ENCODE data around the gene WHRN. TPM values are rescaled to one million over a fixed set of nuclear protein-coding genes. Genes with fewer than 3 reads are reported as not detected.

Gene WHRN
- total and polyA plus RNA-seq, 2 of the 8 experiments (the other 6 are each of a cell fraction or from before 2014, with no cell fraction given), result 4.4 to 7.7 TPM

GRCh38 chr9:114370251-114370967 lies 134.9 kb downstream of the WHRN start:
- peak overlapping the region; percentile 47 to 58 for H3K4me2 ChIP-seq (ENCODE audit: insufficient read depth in 1 of 2, low read depth in 2 of 2, low read length in 2 of 2)
- H2BK15ac ChIP-seq (ENCODE audit: low read length), result no peak overlapping the region
- H3K4me1 ChIP-seq (replicated peaks in 1 of 4; ENCODE audit: control insufficient read depth in 3 of 4, insufficient read depth in 4 of 4, low read length in 3 of 4), result peaks cover 7 to 30% (median 22%) of the 10 kb centered on the region in 4 experiments
- no peaks in the 10 kb centered on the region for H3K79me2 ChIP-seq (ENCODE audit: control insufficient read depth in 1 of 2, insufficient read depth in 2 of 2, low read length in 2 of 2)
- peak overlapping the region; percentile 97; the same call in 1 of the 2 replicates for H2BK12ac ChIP-seq (ENCODE audit: low read depth, low read length)
- H3K23me2 ChIP-seq (ENCODE audit: low read depth, low read length), result peaks cover 11% of the 10 kb centered on the region; the same call in 1 of the 2 replicates
- no peak overlapping the region; the same call in 1 of the 2 replicates for H4K8ac ChIP-seq (ENCODE audit: extremely low read depth, insufficient read depth, low read length)
- H3K27ac ChIP-seq (ENCODE audit: low read depth, low read length), result peak overlapping the region; percentile 75; the same call in 1 of the 2 replicates
- H3K14ac ChIP-seq (ENCODE audit: insufficient read length), result no peak overlapping the region
- peak overlapping the region; percentile 72 for H4K5ac ChIP-seq (ENCODE audit: insufficient read length, low read depth, low read length)
- H3K23ac ChIP-seq (ENCODE audit: insufficient read length), result no peak overlapping the region
- no peaks in the 10 kb centered on the region for H3K9me3 ChIP-seq (ENCODE audit: insufficient read depth in 2 of 2, low read depth in 1 of 2, low read length in 1 of 2)
- FAIRE-seq (peak; percentile 7), DNase-seq (ENCODE audit: low read depth in 1 of 2, low spot score in 2 of 2) (peak in 1 of 2 experiments; percentile 64)
- 24% methylated on average over 6 of the region's 6 CpGs; no CpG with 5 or more reads in 1 of the 2 experiments for WGBS, 2 experiments (ENCODE audit: extremely low coverage in 1 of 2, insufficient coverage in 1 of 2, insufficient read length in 1 of 2, insufficient replicate concordance in 2 of 2, low coverage in 1 of 2, low lambda C conversion rate in 2 of 2, missing lambda C conversion rate in 1 of 2)
- peaks cover 0 to 2% of the 10 kb centered on the region in 2 experiments for H4K20me1 ChIP-seq (replicated peaks in 1 of 2; ENCODE audit: control insufficient read depth in 1 of 2, insufficient read depth in 2 of 2, low read length in 2 of 2)
- H3K79me1 ChIP-seq (ENCODE audit: low read depth, low read length), result no peaks in the 10 kb centered on the region
- no peak overlapping the region for H2AFZ ChIP-seq (ENCODE audit: low read length)
- peak overlapping the region in 1 of 4 experiments; percentile 45; a peak in 2 of 8 replicates for H3K4me3 ChIP-seq (ENCODE audit: extremely low read depth in 1 of 4, insufficient read depth in 2 of 4, low read depth in 3 of 4, low read length in 4 of 4)
- H2BK5ac ChIP-seq (ENCODE audit: low read depth, low read length), result peak overlapping the region; percentile 99; the same call in 1 of the 2 replicates
- ChIA-PET CTCF (ENCODE audit: partially characterized antibody) (interaction anchor here (0.6 to 0.9 kb wide), 2 partner anchors 10 to 16 kb away, joined by 3 to 5 read pairs; no protein-coding TSS in a partner anchor), POLR2A (ENCODE audit: partially characterized antibody) (interaction anchor here (0.9 to 5.9 kb wide), 5 partner anchors 9 to 27 kb away, joined by 3 to 67 read pairs (median 4); partner anchors contain the start of gene AKNA)
- H3K27me3 ChIP-seq (replicated peaks in 1 of 4; ENCODE audit: control insufficient read depth in 3 of 4, extremely low read depth in 1 of 4, insufficient read depth in 3 of 4, low read length in 3 of 4), result no peaks in the 10 kb centered on the region
- peaks cover 0 to 26% (median 12%) of the 10 kb centered on the region in 4 experiments; a peak in 4 of 8 replicates for H3K36me3 ChIP-seq (ENCODE audit: control insufficient read depth in 2 of 4, insufficient read depth in 4 of 4, low read length in 3 of 4)
- H3K9ac ChIP-seq (replicated peaks in 1 of 4; ENCODE audit: extremely low read depth in 1 of 4, low read depth in 3 of 4, low read length in 3 of 4), result no peak overlapping the region; a peak in 1 of 7 replicates
- H2BK20ac ChIP-seq (ENCODE audit: low read length), result peak overlapping the region; percentile 97; the same call in 1 of the 2 replicates
- H3K56ac ChIP-seq (replicated peaks; ENCODE audit: insufficient read length, low read depth, low read length), result peak overlapping the region; percentile 89
- H2BK120ac ChIP-seq (replicated peaks; ENCODE audit: low read depth, low read length), result peak overlapping the region; percentile 99
- H4K91ac ChIP-seq (replicated peaks; ENCODE audit: insufficient read length, low read length), result peak overlapping the region; percentile 99
- H3K18ac ChIP-seq (ENCODE audit: extremely low read depth, low read length), result peak overlapping the region; percentile 97
- H2AK5ac ChIP-seq (ENCODE audit: low read depth, low read length), result peak overlapping the region; percentile 96; the same call in 1 of the 2 replicates
- peak overlapping the region; percentile 87 for H3K4ac ChIP-seq (replicated peaks; ENCODE audit: insufficient read length, low read depth, low read length)
- TF ChIP-seq EGR1 (IDR thresholded peaks at IDR 0.05; ENCODE audit: borderline replicate concordance, low read depth, low read length) (no peak), HDAC2 (IDR thresholded peaks at IDR 0.05; ENCODE audit: borderline replicate concordance in 1 of 2, low read depth in 2 of 2, low read length in 2 of 2) (0 out of 4 replicates have a peak, but pooled peaks of 1 of the 2 experiments have one; percentile 26), TAF7 (optimal IDR thresholded peaks at IDR 0.05; ENCODE audit: borderline replicate concordance, low read depth, low read length) (no peak), RXRA (IDR thresholded peaks at IDR 0.05; ENCODE audit: insufficient read depth, low read depth, low read length) (no peak), TBP (IDR thresholded peaks at IDR 0.05; ENCODE audit: low read depth, low read length) (0 out of 2 replicates have a peak, but pooled peaks have one; percentile 22), NANOG (IDR thresholded peaks at IDR 0.05; ENCODE audit: insufficient read depth, low read depth, low read length, poor library complexity, severe bottlenecking) (no peak), KDM1A (IDR thresholded peaks at IDR 0.05; ENCODE audit: borderline replicate concordance, low read length) (peak; percentile 64; the same call in 1 of the 2 replicates), CHD1 (IDR thresholded peaks at IDR 0.05; ENCODE audit: low read depth, low read length) (no peak), MAFK (IDR thresholded peaks at IDR 0.05; ENCODE audit: low read depth, low read length) (no peak), SP1 (IDR thresholded peaks at IDR 0.05; ENCODE audit: low read depth, low read length) (0 out of 2 replicates have a peak, but pooled peaks have one; percentile 21)

Data from H1 (cell line).